GM12878 (cell line): ENCODE measurements around the gene NOP14. TPM values are rescaled to one million over a fixed set of nuclear protein-coding genes. Genes with fewer than 3 reads are reported as not detected.

Experiments used
- ATAC-seq: fragments of 200-7000 bp; cut with Tn5 transposase; 3 replicates; pipeline ENCODE4 v1.9.1; 2020; ENCODE audit warnings: mild to moderate bottlenecking, moderate library complexity
- BruUV-seq: library from RNA; stranded (reverse); fragments of 400-500 nt; replicated peaks from 2 replicates; lab custom pipeline; 2021; lab: Mats Ljungman, UMichigan
- CTCF ChIA-PET: fragments of 300-600 bp; sonication (Branson Sonifier 250); formaldehyde crosslinking; extraction: SDS; loops from one replicate; lab custom pipeline; 2021; ENCODE audit warnings: inconsistent platforms; lab: Yijun Ruan, JAX
- POLR2A ChIA-PET: fragments of 350-600 bp; formaldehyde crosslinking; extraction: SDS; loops from one replicate; lab custom pipeline; 2021; ENCODE audit warnings: inconsistent platforms; lab: Charles Lee
- RAD21 ChIA-PET: fragments of 300-600 bp; sonication (Branson Sonifier 250); formaldehyde crosslinking; loops from one replicate; lab custom pipeline; 2023; ENCODE audit warnings: antibody characterized with exemption; ENCODE audit not compliant: unreplicated experiment; lab: Charles Lee
- SMC1A ChIA-PET: fragments of 300-600 bp; sonication (Branson Sonifier 250); formaldehyde crosslinking; loops from one replicate; lab custom pipeline; 2023; ENCODE audit not compliant: unreplicated experiment, uncharacterized antibody; lab: Charles Lee
- DNase-seq: peaks from one replicate; pipeline ENCODE4 v3.0.0-alpha.2; 2011; ENCODE audit warnings: low read depth, low spot score
- FAIRE-seq: peaks from 3 replicates; lab custom pipeline; 2011; peaks lifted over from hg19 to GRCh38; lab: Jason Lieb, UNC
- H2AFZ ChIP-seq: 2 replicates; pipeline ENCODE4 v1.6.0; 2011; ENCODE audit warnings: low read depth, low read length, control low read depth; ENCODE audit not compliant: control insufficient read depth
- H3K27ac ChIP-seq: 2 replicates; pipeline ENCODE4 v1.5.1; 2011; ENCODE audit warnings: control low read depth; ENCODE audit not compliant: control insufficient read depth, insufficient read depth
- H3K27me3 ChIP-seq, 2 experiments: replicated peaks in 1 of 2; 2 replicates each; pipeline versions ENCODE4 v1.6.0 to v1.6.1; 2011; ENCODE audit warnings: low read length in 1 of 2; ENCODE audit not compliant: control insufficient read depth in 2 of 2, insufficient read depth in 2 of 2
- H3K36me3 ChIP-seq, 2 experiments: 2 replicates each; pipeline ENCODE4 v1.5.1; 2011; ENCODE audit warnings: low read length in 1 of 2; ENCODE audit not compliant: control insufficient read depth in 2 of 2, insufficient read depth in 2 of 2
- H3K4me1 ChIP-seq: 2 replicates; pipeline ENCODE4 v1.6.1; 2011; ENCODE audit warnings: mild to moderate bottlenecking, low read length, moderate library complexity, mixed read lengths; ENCODE audit not compliant: control insufficient read depth, insufficient read depth
- H3K4me2 ChIP-seq: 2 replicates; pipeline ENCODE4 v1.6.0; 2011; ENCODE audit warnings: control low read depth; ENCODE audit not compliant: control insufficient read depth, insufficient read depth
- H3K4me3 ChIP-seq: fragments of 200-600 bp; sonication (generic); 2 replicates; pipeline ENCODE4 v1.5.1; 2016
- H3K79me2 ChIP-seq: 2 replicates; pipeline ENCODE4 v1.6.0; 2011; ENCODE audit warnings: low read length; ENCODE audit not compliant: control insufficient read depth, insufficient read depth
- H3K9ac ChIP-seq: 2 replicates; pipeline ENCODE4 v1.8.0; 2011; ENCODE audit warnings: low read length, control low read depth, mixed read lengths; ENCODE audit not compliant: control insufficient read depth, insufficient read depth
- H3K9me3 ChIP-seq: replicated peaks from 3 replicates; pipeline ENCODE4 v1.5.1; 2011; ENCODE audit warnings: mild to moderate bottlenecking, low read length; ENCODE audit not compliant: control insufficient read depth, insufficient read depth
- H4K20me1 ChIP-seq: 2 replicates; pipeline ENCODE4 v1.6.0; 2011; ENCODE audit not compliant: control insufficient read depth, insufficient read depth
- CHD2 ChIP-seq: IDR thresholded peaks from 2 replicates; pipeline ENCODE4 v1.6.1; 2011; ENCODE audit warnings: low read depth, low read length, improper control_type of control experiment, borderline replicate concordance
- WGBS: methylation state at CpG from one replicate; pipeline ENCODE4 v1.1.6; 2016; ENCODE audit warnings: low lambda C conversion rate; ENCODE audit not compliant: insufficient replicate concordance, insufficient coverage; ENCODE audit errors: missing lambda C conversion rate; 5-methylcytosine and 5-hydroxymethylcytosine counted together
- in situ Hi-C: fragments of 300-500 bp; cut with MboI; formaldehyde crosslinking; loops from 9 replicates; pipeline ENCODE4 v1.14.3; 2018; ENCODE audit warnings: mixed read lengths
- intact Hi-C: fragments of 100-400 bp; cut with micrococcal nuclease; formaldehyde crosslinking; loops from one replicate; pipeline ENCODE4 v1.14.2; 2022; ENCODE audit not compliant: unreplicated experiment
- polyA plus RNA-seq, 11 experiments: library from polyadenylated mRNA; depleted of rRNA in 4 of 11; unstranded in 6 of 11; stranded (reverse) in 5 of 11; fragments of >200 nt; fragmentation: Nextera tagmentation in 4 of 11; fragmentation: Illumina TruSeq in 1 of 11; extraction: Ambion mirVana in 4 of 11; extraction: Trizol in 1 of 11; gene quantifications; 1 replicate in 1 of 11; 2 replicates in 10 of 11; pipeline versions ENCODE4 v1.2.1 to v1.2.3, GENCODE V29; 2011 to 2016; ENCODE audit warnings: inconsistent platforms in 2 of 11, missing spikeins in 2 of 11, low read depth in 1 of 11
- total RNA-seq, 4 experiments: library from RNA; depleted of rRNA in 3 of 4; stranded (reverse); fragments of >200 nt in 3 of 4; fragmentation: Illumina TruSeq in 1 of 4; extraction: Trizol in 1 of 4; gene quantifications; 2 replicates each; pipeline versions ENCODE4 v1.2.1 to v1.2.3, GENCODE V29; 2013 to 2021
- TF ChIP-seq, protein P1 (sequence below): fragments of 450-650 bp; IDR thresholded peaks from 2 replicates; pipeline ENCODE4 v1.6.1; 2017; ENCODE audit warnings: mild to moderate bottlenecking

The NOP14 gene
- total and polyA plus RNA-seq, 10 of the 15 experiments (the other 5 are each of a cell fraction or from before 2014, with no cell fraction given) = 13.8 to 80.6 (median 49.7) TPM

- RAD21 ChIA-PET = interaction anchor here (1.2 to 3.7 kb wide), 6 partner anchors 16 to 242 kb away, joined by 3 to 52 read pairs (median 18); partner anchors contain the start of genes GRK4 and NOP14
- ATAC-seq = no peak
- peak overlapping the region; percentile 74 for H3K27ac ChIP-seq
- H3K9ac ChIP-seq = peak overlapping the region; percentile 89; the same call in 1 of the 2 replicates
- H3K27me3 ChIP-seq = no peaks in the 10 kb centered on the region
- peaks cover 30% of the 10 kb centered on the region for H3K79me2 ChIP-seq
- H3K9me3 ChIP-seq = no peaks in the 10 kb centered on the region; the same call in 2 of the 3 replicates
- 22% methylated on average over 12 of the region's 12 CpGs for WGBS
- H3K36me3 ChIP-seq = peaks cover 29 to 38% of the 10 kb centered on the region in 2 experiments
- no peak overlapping the region for H2AFZ ChIP-seq
- CTCF ChIA-PET = interaction anchor here (1.0 to 5.2 kb wide), 3 partner anchors 11 to 40 kb away, joined by 3 to 62 read pairs (median 10); no protein-coding TSS in a partner anchor
- no peak for DNase-seq
- 0 out of 2 replicates have a peak, but pooled peaks have one; percentile 1 for TF ChIP-seq CHD2
- TF ChIP-seq, protein P1, sequence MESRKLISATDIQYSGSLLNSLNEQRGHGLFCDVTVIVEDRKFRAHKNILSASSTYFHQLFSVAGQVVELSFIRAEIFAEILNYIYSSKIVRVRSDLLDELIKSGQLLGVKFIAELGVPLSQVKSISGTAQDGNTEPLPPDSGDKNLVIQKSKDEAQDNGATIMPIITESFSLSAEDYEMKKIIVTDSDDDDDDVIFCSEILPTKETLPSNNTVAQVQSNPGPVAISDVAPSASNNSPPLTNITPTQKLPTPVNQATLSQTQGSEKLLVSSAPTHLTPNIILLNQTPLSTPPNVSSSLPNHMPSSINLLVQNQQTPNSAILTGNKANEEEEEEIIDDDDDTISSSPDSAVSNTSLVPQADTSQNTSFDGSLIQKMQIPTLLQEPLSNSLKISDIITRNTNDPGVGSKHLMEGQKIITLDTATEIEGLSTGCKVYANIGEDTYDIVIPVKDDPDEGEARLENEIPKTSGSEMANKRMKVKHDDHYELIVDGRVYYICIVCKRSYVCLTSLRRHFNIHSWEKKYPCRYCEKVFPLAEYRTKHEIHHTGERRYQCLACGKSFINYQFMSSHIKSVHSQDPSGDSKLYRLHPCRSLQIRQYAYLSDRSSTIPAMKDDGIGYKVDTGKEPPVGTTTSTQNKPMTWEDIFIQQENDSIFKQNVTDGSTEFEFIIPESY = no peak
- H3K4me2 ChIP-seq = peak overlapping the region; percentile 63
- POLR2A ChIA-PET = interaction anchor here (0.6 to 3.3 kb wide), 3 partner anchors 16 to 122 kb away, joined by 3 to 22 read pairs (median 9); partner anchors contain the start of genes GRK4 and NOP14
- peak overlapping the region; percentile 97; the same call in 1 of the 2 replicates for H3K4me3 ChIP-seq
- no TSS peak for BruUV-seq
- in situ Hi-C loops = loop anchor here (25.0 kb wide), 1 partner anchor 176 kb away; the partner anchor contains the start of gene TNIP2
- SMC1A ChIA-PET = interaction anchor here (0.8 to 5.4 kb wide), 6 partner anchors 15 to 265 kb away, joined by 3 to 65 read pairs (median 4); partner anchors contain the start of genes GRK4 and NOP14
- no peaks in the 10 kb centered on the region for H4K20me1 ChIP-seq
- H3K4me1 ChIP-seq = peaks cover 25% of the 10 kb centered on the region
- intact Hi-C loops = loop anchor here (2.0 kb wide), 1 partner anchor 191 kb away; no protein-coding TSS in a partner anchor
- FAIRE-seq = no peak
Observed at GRCh38 chr4:2937986-2938385, 25.2 kb downstream of the NOP14 start.
